ENCODE measurements around the gene HAGH.

DNA sequence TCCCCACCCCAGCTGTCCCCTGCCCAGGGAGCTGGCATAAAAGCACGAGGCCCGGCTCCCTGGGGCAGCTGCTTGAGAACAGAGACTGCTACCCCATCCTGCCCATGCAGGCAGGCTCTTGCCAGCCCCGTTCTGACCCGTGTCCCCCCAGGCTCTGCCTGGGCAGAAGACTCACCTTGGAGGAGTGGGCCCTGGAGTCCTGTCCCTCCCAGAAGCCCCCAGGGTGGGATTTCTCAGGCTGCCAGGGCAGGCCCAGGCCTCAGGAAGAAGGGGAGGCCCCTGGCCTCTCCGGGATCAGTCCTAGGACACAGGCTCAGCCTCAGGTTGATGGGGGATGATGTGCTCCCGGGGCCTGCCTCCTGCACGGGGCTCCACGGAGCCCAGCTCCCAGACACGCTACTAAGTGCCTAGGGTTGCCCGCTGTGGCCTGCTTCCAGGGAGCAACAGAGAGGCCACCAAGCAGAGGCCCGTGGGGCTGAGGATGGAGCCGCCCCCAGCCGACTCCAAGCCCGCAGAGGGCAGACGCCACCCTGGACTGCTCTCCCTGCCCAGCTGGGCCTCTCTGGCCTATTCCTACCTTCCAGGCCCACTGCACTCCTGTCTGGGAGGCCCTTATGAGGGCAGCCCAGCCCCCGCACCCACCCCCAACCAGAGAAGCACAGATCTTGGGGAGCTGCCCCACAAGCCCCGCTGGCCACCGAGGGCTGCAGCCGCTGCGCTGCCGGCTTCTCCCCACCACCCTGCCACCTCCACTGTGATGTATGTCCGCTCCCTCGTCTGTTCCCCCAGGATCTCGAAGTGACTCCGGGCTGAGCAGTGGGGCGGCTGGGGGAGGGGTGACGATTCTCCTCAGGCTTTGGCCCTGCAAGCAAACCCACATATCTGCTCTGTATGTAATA lies 57.0 kb downstream of the HAGH start:
- TF ChIP-seq, protein P1, sequence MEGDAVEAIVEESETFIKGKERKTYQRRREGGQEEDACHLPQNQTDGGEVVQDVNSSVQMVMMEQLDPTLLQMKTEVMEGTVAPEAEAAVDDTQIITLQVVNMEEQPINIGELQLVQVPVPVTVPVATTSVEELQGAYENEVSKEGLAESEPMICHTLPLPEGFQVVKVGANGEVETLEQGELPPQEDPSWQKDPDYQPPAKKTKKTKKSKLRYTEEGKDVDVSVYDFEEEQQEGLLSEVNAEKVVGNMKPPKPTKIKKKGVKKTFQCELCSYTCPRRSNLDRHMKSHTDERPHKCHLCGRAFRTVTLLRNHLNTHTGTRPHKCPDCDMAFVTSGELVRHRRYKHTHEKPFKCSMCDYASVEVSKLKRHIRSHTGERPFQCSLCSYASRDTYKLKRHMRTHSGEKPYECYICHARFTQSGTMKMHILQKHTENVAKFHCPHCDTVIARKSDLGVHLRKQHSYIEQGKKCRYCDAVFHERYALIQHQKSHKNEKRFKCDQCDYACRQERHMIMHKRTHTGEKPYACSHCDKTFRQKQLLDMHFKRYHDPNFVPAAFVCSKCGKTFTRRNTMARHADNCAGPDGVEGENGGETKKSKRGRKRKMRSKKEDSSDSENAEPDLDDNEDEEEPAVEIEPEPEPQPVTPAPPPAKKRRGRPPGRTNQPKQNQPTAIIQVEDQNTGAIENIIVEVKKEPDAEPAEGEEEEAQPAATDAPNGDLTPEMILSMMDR (IDR thresholded peaks at IDR 0.05) = no peak
- no peak for TF ChIP-seq POLR2A (IDR thresholded peaks at IDR 0.05)
